Measurements from ENCODE around the gene PACSIN3. TPM values are rescaled to one million over a fixed set of nuclear protein-coding genes. Genes with fewer than 3 reads are reported as not detected.

The PACSIN3 gene
- total and polyA plus RNA-seq, 2 of the 8 experiments (the other 6 are each of a cell fraction or from before 2014, with no cell fraction given), result 23.8 to 47.2 TPM

DNA sequence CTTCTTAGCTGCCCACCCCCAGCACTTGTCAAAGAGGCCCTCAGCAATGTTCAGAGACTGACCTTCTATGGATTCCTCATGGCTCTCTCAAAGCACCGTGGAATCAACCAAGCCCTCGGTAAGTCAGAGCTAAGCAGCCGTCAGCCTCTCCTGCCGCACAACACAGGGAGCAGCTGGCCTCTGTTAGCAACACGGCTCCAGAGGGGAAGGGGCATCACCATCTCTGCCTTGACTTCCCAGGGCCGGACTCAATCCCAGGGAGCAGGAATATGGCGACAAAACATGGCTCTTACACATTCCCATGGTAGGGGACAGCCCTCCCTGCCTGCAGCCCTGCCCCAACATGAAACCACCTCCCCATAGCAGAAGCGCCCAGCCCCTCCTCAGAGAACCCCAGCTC, 28.4 kb downstream of the PACSIN3 start:
- H3K27me3 ChIP-seq (replicated peaks in 1 of 4; ENCODE audit: control insufficient read depth in 3 of 4, extremely low read depth in 1 of 4, insufficient read depth in 3 of 4, low read length in 3 of 4), result no peaks in the 10 kb centered on the region
- H4K91ac ChIP-seq (replicated peaks; ENCODE audit: insufficient read length, low read length), result no peak overlapping the region
- H3K14ac ChIP-seq (ENCODE audit: insufficient read length), result no peak overlapping the region
- no peak overlapping the region for H3K4ac ChIP-seq (replicated peaks; ENCODE audit: insufficient read length, low read depth, low read length)
- H3K9me3 ChIP-seq (ENCODE audit: insufficient read depth in 2 of 2, low read depth in 1 of 2, low read length in 1 of 2), result no peaks in the 10 kb centered on the region
- no peak overlapping the region for H2AK5ac ChIP-seq (ENCODE audit: low read depth, low read length)
- H2AFZ ChIP-seq (ENCODE audit: low read length), result no peak overlapping the region
- no peaks in the 10 kb centered on the region for H3K79me1 ChIP-seq (ENCODE audit: low read depth, low read length)
- H2BK5ac ChIP-seq (ENCODE audit: low read depth, low read length), result no peak overlapping the region
- H3K27ac ChIP-seq (ENCODE audit: low read depth, low read length), result no peak overlapping the region
- H4K5ac ChIP-seq (ENCODE audit: insufficient read length, low read depth, low read length), result no peak overlapping the region
- DNase-seq (ENCODE audit: low read depth in 1 of 2, low spot score in 2 of 2) (no peak), FAIRE-seq (no peak)
- H2BK15ac ChIP-seq (ENCODE audit: low read length), result no peak overlapping the region
- no peak for TF ChIP-seq BCL11A (IDR thresholded peaks at IDR 0.05; ENCODE audit: low read depth in 2 of 2, low read length in 2 of 2)
- no peak for TF ChIP-seq PHF8 (conservative IDR thresholded peaks at IDR 0.05; ENCODE audit: low read depth, low read length)
- TF ChIP-seq JUN (IDR thresholded peaks at IDR 0.05; ENCODE audit: low read depth, low read length), result no peak
- no peak for TF ChIP-seq GABPA (IDR thresholded peaks at IDR 0.05; ENCODE audit: borderline replicate concordance, insufficient read depth, low read length)
- no peak for TF ChIP-seq SIX5 (IDR thresholded peaks at IDR 0.05; ENCODE audit: low read depth, low read length)
- no peak for TF ChIP-seq KDM1A (IDR thresholded peaks at IDR 0.05; ENCODE audit: borderline replicate concordance, low read length)
- no peak for TF ChIP-seq CBX8 (IDR thresholded peaks at IDR 0.05; ENCODE audit: borderline replicate concordance, low read depth, low read length)
- TF ChIP-seq TCF12 (IDR thresholded peaks at IDR 0.05; ENCODE audit: low read depth, low read length), result no peak
- no peaks in the 10 kb centered on the region for H3K36me3 ChIP-seq (ENCODE audit: control insufficient read depth in 2 of 4, insufficient read depth in 4 of 4, low read length in 3 of 4)
- H3K18ac ChIP-seq (ENCODE audit: extremely low read depth, low read length), result no peak overlapping the region
- no peaks in the 10 kb centered on the region for H3K79me2 ChIP-seq (ENCODE audit: control insufficient read depth in 1 of 2, insufficient read depth in 2 of 2, low read length in 2 of 2)
- WGBS, 2 experiments (ENCODE audit: extremely low coverage in 1 of 2, insufficient coverage in 1 of 2, insufficient read length in 1 of 2, insufficient replicate concordance in 2 of 2, low coverage in 1 of 2, low lambda C conversion rate in 2 of 2, missing lambda C conversion rate in 1 of 2), result 94% methylated on average over 8 of the region's 8 CpGs; no CpG with 5 or more reads in 1 of the 2 experiments
- H3K56ac ChIP-seq (replicated peaks; ENCODE audit: insufficient read length, low read depth, low read length), result no peak overlapping the region
- no peak overlapping the region; the same call in 1 of the 2 replicates for H4K8ac ChIP-seq (ENCODE audit: extremely low read depth, insufficient read depth, low read length)
- H2BK120ac ChIP-seq (replicated peaks; ENCODE audit: low read depth, low read length), result no peak overlapping the region
- H3K4me3 ChIP-seq (ENCODE audit: extremely low read depth in 1 of 4, insufficient read depth in 2 of 4, low read depth in 3 of 4, low read length in 4 of 4), result no peak overlapping the region
- no peaks in the 10 kb centered on the region for H3K23me2 ChIP-seq (ENCODE audit: low read depth, low read length)
- H3K4me2 ChIP-seq (ENCODE audit: insufficient read depth in 1 of 2, low read depth in 2 of 2, low read length in 2 of 2), result no peak overlapping the region
- no peak overlapping the region; a peak in 1 of 7 replicates for H3K9ac ChIP-seq (replicated peaks in 1 of 4; ENCODE audit: extremely low read depth in 1 of 4, low read depth in 3 of 4, low read length in 3 of 4)
- ChIA-PET POLR2A (ENCODE audit: partially characterized antibody) (interaction anchor here (0.6 to 1.5 kb wide), 3 partner anchors 15 to 226 kb away, joined by 3 to 4 read pairs (median 3); no protein-coding TSS in a partner anchor), CTCF (ENCODE audit: partially characterized antibody) (interaction anchor here (0.6 to 1.2 kb wide), 6 partner anchors 27 to 622 kb away, joined by 3 to 6 read pairs (median 6); no protein-coding TSS in a partner anchor)
- no peak overlapping the region for H2BK20ac ChIP-seq (ENCODE audit: low read length)
- peaks cover 0 to 4% (median 2%) of the 10 kb centered on the region in 4 experiments; a peak in 4 of 7 replicates for H3K4me1 ChIP-seq (replicated peaks in 1 of 4; ENCODE audit: control insufficient read depth in 3 of 4, insufficient read depth in 4 of 4, low read length in 3 of 4)
- peaks cover 0 to 2% of the 10 kb centered on the region in 2 experiments for H4K20me1 ChIP-seq (replicated peaks in 1 of 2; ENCODE audit: control insufficient read depth in 1 of 2, insufficient read depth in 2 of 2, low read length in 2 of 2)
- no peak overlapping the region for H3K23ac ChIP-seq (ENCODE audit: insufficient read length)
- no peak overlapping the region for H2BK12ac ChIP-seq (ENCODE audit: low read depth, low read length)
